ENCODE results near the gene AVEN. TPM values are rescaled to one million over a fixed set of nuclear protein-coding genes. Genes with fewer than 3 reads are reported as not detected.

The AVEN gene
- total RNA-seq, 2 donors from 2014 or later, result 18.9 to 20.7 TPM

DNA sequence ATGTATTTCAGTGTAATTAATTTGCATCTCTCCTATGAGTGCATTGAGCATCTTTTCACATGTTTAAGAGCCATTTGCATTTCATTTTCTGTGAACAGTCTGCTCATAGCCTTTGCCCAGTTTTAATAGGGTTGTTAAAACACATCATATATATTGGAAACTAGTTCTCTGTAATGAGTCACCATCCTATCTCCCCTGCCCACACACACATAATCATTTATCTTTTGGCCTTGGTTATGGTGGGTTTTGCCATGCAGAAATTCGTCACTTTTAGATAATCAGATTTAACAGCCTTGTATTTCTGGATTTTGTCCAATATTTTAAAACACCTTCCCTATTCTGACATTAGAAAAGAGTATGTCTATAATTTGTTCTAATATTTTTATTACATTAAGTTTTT is 82.6 kb downstream of the AVEN start:
- Mint-ChIP-seq H3K4me3 (no peak overlapping the region), H3K27ac (no peak overlapping the region), H3K36me3 (ENCODE audit: low read depth) (no peaks in the 10 kb centered on the region), H3K4me1 (no peaks in the 10 kb centered on the region), H3K27me3 (ENCODE audit: insufficient read depth) (no peaks in the 10 kb centered on the region), H3K9me3 (peaks cover 5% of the 10 kb centered on the region)
- Histone ChIP-seq H3K9ac (ENCODE audit: extremely low read depth, low read length, poor library complexity, severe bottlenecking) (no peak overlapping the region), H3K36me3 (ENCODE audit: control insufficient read depth, insufficient read depth, low read length) (no peaks in the 10 kb centered on the region), H3K9me3 (ENCODE audit: control insufficient read depth, low read length) (no peaks in the 10 kb centered on the region), H3K4me1 (ENCODE audit: control insufficient read depth, insufficient read depth, low read length) (no peaks in the 10 kb centered on the region), H3K27me3 (ENCODE audit: control insufficient read depth, insufficient read depth, low read length, poor library complexity, severe bottlenecking) (no peaks in the 10 kb centered on the region), H3K27ac (ENCODE audit: low read depth, low read length) (no peak overlapping the region), H3K4me3 (ENCODE audit: low read length) (no peak overlapping the region)
- DNase-seq, result no peak
- no peak for TF ChIP-seq CTCF (conservative IDR thresholded peaks at IDR 0.05)
- WGBS, 2 experiments (ENCODE audit: insufficient coverage in 1 of 2, insufficient read length in 1 of 2), result 100% methylated on average over 1 of the region's 1 CpG; no CpG with 5 or more reads in 1 of the 2 experiments

- Mint-ChIP-seq H3K9me3 (peaks cover 5% of the 10 kb centered on the region), H3K27me3 (ENCODE audit: insufficient read depth) (no peaks in the 10 kb centered on the region), H3K36me3 (ENCODE audit: low read depth) (no peaks in the 10 kb centered on the region), H3K4me1 (no peaks in the 10 kb centered on the region), H3K27ac (no peak overlapping the region), H3K4me3 (no peak overlapping the region)
- no peak for TF ChIP-seq CTCF (conservative IDR thresholded peaks at IDR 0.05)
- H3K27me3 ChIP-seq (ENCODE audit: control insufficient read depth, insufficient read depth, low read length, poor library complexity, severe bottlenecking), result no peaks in the 10 kb centered on the region
- 84 to 86% methylated on average over 9 to 10 of the region's 10 CpGs for WGBS, 2 experiments (ENCODE audit: insufficient coverage in 1 of 2, insufficient read length in 1 of 2)
- H3K9me3 ChIP-seq (ENCODE audit: control insufficient read depth, low read length), result no peaks in the 10 kb centered on the region
- no peaks in the 10 kb centered on the region for H3K36me3 ChIP-seq (ENCODE audit: control insufficient read depth, insufficient read depth, low read length)
- no peak overlapping the region for H3K4me3 ChIP-seq (ENCODE audit: low read length)
- H3K9ac ChIP-seq (ENCODE audit: extremely low read depth, low read length, poor library complexity, severe bottlenecking), result no peak overlapping the region
- H3K27ac ChIP-seq (ENCODE audit: low read depth, low read length), result no peak overlapping the region
- no peak for DNase-seq
- no peaks in the 10 kb centered on the region for H3K4me1 ChIP-seq (ENCODE audit: control insufficient read depth, insufficient read depth, low read length)
These were observed 83.1 kb downstream of the AVEN start for GRCh38 chr15:33955945-33956344.

DNA sequence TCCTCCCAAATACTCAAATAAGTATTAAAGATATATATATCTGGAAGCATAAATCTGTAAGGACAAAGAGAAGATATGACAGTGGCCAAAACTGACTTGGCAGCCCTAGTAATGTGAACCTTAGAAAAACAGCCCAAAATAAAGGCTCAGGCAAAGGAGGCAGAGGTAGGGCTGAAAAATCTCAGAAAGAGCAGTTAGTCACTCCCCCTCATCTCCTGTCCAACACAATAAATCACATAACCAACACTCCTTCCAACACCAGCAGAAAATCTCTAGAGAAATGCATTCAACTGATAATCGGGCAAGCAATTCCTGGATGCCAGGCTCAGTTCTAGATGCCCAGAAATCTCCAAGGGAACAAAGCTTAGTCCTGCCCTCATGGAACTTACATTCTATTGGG is 92.9 kb downstream of the AVEN start:
- TF ChIP-seq CTCF (conservative IDR thresholded peaks at IDR 0.05), result no peak
- no peak overlapping the region for H3K9ac ChIP-seq (ENCODE audit: extremely low read depth, low read length, poor library complexity, severe bottlenecking)
- peaks cover 5% of the 10 kb centered on the region for H3K9me3 ChIP-seq (ENCODE audit: control insufficient read depth, low read length)
- H3K27ac ChIP-seq (ENCODE audit: low read depth, low read length), result no peak overlapping the region
- H3K27me3 ChIP-seq (ENCODE audit: control insufficient read depth, insufficient read depth, low read length, poor library complexity, severe bottlenecking), result no peaks in the 10 kb centered on the region
- Mint-ChIP-seq H3K27ac (no peak overlapping the region), H3K36me3 (ENCODE audit: low read depth) (peaks cover 9% of the 10 kb centered on the region), H3K9me3 (peaks cover 9% of the 10 kb centered on the region), H3K4me3 (no peak overlapping the region), H3K4me1 (peaks cover 9% of the 10 kb centered on the region), H3K27me3 (ENCODE audit: insufficient read depth) (no peaks in the 10 kb centered on the region)
- H3K4me3 ChIP-seq (ENCODE audit: low read length), result no peak overlapping the region
- peaks cover 6% of the 10 kb centered on the region for H3K4me1 ChIP-seq (ENCODE audit: control insufficient read depth, insufficient read depth, low read length)
- H3K36me3 ChIP-seq (ENCODE audit: control insufficient read depth, insufficient read depth, low read length), result no peaks in the 10 kb centered on the region
- 85 to 100% methylated on average over 1 of the region's 1 CpG for WGBS, 2 experiments (ENCODE audit: insufficient coverage in 1 of 2, insufficient read length in 1 of 2)
- no peak for DNase-seq

Measured in endodermal cell (in vitro differentiated cells).